Suppressor macrophage treated with lipopolysaccharide for 4 hours (primary cell): ENCODE results near the gene PAK2.
"Not testable (repeated sequence)": the region's sequence is repeated elsewhere in the genome, so short reads cannot be mapped to it uniquely, and the experiment has no call there.

Experiments
- DNase-seq: peaks from one replicate; pipeline ENCODE4 v3.0.0-alpha.2; 2020

Gene PAK2

GRCh38 chr3:196739671-196740480 lies at the start of gene PAK2:
TSS of gene PAK2 (plus strand) at chr3:196739857. CDS start at chr3:196782647, 42,790 bp downstream.
- DNase-seq = peak; percentile 96

GRCh38 chr3:196689941-196690660 lies 49.6 kb upstream of the PAK2 start:
- DNase-seq = peak; percentile 54

DNA sequence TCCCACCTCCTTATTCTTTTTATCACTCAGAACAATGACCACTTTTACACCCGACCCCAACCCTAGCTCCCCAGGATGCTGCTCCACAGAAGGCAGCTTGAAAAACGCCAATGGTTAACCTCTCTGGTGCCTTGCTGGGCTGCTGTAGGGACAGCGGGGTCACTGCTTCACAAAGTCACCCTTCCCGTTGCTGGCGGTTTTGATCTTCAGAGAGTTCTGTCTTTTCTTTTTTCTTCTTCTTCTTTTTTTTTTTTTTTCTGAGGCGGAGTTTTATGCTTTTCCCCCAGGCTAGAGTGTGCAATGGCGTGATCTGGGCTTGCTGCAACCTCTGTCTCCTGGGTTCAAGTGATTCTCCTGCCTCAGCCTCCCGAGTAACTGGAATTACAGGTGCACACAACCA lies 48.3 kb upstream of the PAK2 start:
- peak; percentile 50 for DNase-seq

DNA sequence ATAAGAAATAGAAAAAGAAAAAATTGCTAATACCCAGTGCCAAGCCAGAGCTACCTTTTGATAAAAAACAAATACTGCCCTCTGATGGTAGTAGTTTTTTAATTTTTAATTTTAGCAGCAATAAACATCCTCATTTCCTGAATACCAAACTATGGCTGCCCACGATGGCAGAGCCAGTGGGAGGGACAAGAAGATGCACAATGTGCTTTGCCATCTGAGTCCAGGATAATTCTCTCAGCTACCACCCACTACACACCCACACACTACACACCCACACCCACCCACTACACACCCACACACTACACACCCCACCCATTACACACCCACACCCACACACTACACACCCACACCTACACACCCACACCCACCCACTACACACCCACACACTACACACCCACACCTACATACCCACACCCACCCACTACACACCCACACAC lies 45.4 kb upstream of the PAK2 start:
- DNase-seq = peak; percentile 39

DNA sequence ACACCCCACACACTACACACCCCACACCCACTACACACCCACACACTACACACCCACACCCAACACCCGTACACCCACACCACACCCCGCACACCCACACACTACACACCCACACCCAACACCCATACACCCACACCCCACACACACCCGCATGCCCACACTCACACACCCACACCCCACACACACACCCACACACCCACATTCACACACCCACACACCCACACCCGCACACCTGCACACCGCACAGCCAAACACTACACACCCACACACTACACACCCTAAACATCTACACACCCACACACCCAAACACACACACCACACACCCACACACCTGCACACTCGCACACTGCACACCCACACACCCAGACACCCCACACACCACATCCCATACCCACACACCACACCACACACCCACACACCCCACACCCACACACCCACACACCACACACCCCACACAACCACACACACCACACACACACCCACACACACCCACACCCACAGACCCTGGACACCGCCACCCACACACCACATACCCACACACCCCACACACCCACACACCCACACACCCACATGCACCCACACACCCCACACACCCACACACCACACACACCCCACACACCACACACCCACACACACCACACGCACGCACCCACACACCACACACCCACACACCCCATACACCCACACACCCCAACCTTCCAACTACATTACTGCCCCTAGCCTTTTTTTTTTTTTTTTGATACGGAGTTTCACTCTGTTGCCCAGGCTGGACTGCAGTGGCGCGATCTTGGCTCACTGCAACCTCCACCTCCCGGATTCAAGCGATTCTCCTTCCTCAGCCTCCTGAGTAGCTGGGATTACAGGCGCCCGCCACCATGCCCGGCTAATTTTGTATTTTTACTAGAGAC lies 44.5 kb upstream of the PAK2 start:
- no peak for DNase-seq

GRCh38 chr3:196695849-196696226 lies 43.8 kb upstream of the PAK2 start:
- DNase-seq = no peak

DNA sequence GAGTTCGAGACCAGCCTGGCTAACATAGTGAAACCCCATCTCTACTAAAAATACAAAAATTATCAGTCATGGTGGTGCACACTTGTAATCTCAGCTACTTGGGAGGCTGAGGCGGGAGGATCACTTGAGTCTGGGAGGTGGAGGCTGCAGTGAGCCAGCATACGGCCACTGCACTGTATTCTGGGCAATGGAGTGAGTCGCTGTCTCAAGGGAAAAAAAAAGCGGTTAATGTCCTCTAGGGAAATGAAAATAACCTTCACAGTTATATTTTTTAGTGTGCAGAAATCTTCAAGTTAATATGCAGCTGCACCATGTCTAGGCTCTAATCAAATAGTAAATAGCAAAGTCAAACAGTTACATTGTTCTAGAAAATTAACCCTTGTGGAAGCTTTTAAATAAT lies 42.4 kb upstream of the PAK2 start:
- DNase-seq = no peak

- DNase-seq = no peak
Measured at GRCh38 chr3:196699749-196700148, 39.9 kb upstream of the PAK2 start.

DNA sequence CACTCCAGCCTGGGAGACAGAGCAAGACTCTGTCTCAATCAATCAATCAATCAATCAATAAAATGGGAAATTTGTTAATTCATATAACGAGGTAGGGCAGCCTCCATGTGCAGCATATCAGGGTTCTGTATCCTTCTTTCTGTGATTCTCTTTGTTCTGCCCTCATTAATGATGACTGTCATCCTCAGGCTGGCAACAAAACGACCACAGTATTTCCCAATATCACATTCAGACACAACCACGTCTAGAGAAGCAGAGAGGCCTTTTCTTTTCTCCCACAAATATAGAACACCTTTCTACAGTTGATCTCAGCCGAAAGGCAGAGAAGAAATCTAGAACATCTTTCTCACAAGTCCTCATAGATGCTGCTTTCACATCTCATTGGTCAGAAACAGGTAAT lies 38.9 kb upstream of the PAK2 start:
- DNase-seq = no peak

- peak; percentile 77 for DNase-seq
Measured at GRCh38 chr3:196706327-196706726, 33.3 kb upstream of the PAK2 start.

GRCh38 chr3:196706731-196707130 lies 32.9 kb upstream of the PAK2 start:
- DNase-seq = no peak

DNA sequence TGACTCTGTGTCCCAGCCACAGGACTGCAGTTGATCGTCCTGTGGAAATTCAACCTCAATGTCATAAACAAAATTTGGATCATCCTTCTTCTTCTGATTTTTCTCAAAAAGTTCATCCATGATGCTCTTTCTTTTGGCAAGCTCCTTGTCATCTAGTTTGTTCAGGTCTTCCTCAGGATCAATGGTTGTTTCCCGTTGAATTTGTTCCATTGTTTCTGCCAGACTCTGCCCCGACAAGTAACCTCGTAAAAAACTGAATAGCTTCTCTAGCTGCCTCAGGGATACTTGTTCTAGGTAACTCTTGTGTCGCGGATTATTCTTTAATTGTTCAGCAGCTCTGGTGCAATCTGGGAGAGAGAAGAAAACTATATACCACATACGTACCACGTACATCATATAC lies 32.1 kb upstream of the PAK2 start:
- DNase-seq = no peak

DNA sequence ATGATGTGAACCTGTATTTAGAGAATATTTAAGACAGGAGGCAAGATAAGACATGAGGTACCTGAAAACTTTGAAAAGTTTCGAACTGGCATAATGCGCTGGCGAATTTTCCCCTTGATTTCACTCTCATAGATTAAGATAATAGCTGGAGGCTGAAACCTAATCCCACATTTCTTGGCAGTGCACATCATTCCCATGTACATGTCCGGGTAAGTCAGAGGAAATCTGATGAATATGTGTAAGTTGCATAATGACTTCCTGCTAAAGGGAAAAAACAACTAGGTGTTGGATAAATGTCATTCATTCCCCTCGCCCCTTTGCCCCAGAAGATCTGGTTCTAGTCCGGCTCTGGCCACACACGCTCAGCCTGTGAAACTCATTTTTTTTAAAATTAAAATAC lies 31.2 kb upstream of the PAK2 start:
- DNase-seq = no peak

DNA sequence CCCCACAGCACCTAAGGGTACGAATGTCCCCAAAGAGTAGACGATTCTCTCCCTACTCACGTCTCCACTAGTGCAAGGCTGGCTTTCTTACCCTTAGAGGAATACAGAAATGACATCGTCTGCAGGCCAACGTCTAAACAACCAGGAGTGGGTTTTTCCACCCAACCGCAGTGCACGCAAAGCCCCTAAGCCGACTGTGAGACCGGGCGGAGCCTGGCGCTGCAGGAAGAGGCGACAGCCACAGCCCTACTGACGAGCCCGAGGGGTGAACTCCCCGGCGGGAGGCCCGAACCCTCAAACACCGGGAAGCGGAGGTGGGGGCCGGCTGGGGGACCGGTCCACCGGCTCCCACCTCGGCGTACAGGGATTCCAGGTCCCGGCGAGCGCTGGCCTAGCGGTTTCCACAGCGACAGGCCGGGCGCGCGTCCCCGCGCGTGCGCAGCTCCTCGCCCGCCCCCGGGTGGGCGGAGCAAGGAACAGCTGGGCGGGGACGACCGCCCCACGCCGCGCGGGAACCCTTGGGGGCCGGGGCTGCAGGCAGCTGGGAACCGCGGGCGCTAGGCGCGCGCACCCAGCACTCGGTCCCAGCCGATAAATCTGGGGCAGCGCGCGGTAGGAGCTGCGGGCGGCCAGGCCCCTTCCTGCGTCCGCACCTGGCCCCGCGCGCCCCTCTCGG lies 27.7 kb upstream of the PAK2 start, which contains the start of the genes CEP19 and PIGX:
TSS of gene CEP19 (minus strand) at position 413 of the 676 bp plus-strand sequence. CDS start 3,593 bp downstream, outside the sequence.
TSS of gene PIGX (plus strand) at position 540 of the 676 bp plus-strand sequence.
- DNase-seq = peak; percentile 93

- DNase-seq = peak; percentile 78
Measured at GRCh38 chr3:196712514-196713413, 26.9 kb upstream of the PAK2 start.

GRCh38 chr3:196717162-196717561 lies 22.5 kb upstream of the PAK2 start:
- DNase-seq = not testable (repeated sequence)

GRCh38 chr3:196721097-196721496 lies 18.6 kb upstream of the PAK2 start:
- no peak for DNase-seq

DNA sequence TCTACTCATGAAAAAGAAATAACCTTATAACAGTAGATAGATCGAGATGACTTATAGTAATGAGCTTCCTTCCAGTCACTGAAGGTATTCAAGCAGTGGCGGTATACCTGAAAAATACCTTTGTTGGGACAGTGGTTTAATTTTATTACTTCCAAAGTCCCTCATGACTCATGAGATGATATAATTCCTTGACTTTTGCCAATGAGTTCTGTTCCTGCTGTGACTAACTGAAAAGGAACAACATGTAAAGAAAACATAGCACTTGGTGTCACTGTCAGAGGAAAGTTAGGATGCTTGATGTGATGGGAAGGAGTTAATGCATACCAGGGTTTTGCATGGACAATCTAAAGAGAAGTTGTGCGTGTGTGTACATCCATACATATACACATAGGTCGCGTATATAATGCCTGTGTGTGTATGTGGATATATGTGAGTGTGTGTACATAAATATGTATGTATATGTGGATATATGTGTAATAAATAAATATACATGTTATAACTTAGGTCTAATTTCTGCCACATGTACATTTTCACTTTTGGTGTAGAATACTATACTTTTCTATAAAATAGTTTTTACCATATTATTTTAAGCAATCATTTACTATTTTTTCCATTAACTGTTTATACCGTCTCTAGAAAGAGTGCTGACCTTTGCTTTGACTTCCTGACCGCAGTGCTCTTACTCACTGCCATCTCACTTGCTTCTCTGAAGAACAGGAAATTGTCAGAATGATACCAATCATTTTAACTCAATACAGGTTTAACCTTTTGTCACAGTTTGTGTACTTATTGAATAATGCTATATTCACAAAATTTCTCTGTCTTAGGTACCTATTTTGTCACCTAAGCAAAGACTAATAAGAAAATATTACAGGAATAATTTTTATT lies 12.6 kb upstream of the PAK2 start:
- peak; percentile 7 for DNase-seq

GRCh38 chr3:196735751-196736150 lies 3.9 kb upstream of the PAK2 start:
- DNase-seq = no peak
